ENCODE results near the gene PAPSS1. TPM values are rescaled to one million over a fixed set of nuclear protein-coding genes. Genes with fewer than 3 reads are reported as not detected.

Gene PAPSS1
- total and polyA plus RNA-seq, 2 experiments from 2014 or later = 25.4 to 40.6 TPM

DNA sequence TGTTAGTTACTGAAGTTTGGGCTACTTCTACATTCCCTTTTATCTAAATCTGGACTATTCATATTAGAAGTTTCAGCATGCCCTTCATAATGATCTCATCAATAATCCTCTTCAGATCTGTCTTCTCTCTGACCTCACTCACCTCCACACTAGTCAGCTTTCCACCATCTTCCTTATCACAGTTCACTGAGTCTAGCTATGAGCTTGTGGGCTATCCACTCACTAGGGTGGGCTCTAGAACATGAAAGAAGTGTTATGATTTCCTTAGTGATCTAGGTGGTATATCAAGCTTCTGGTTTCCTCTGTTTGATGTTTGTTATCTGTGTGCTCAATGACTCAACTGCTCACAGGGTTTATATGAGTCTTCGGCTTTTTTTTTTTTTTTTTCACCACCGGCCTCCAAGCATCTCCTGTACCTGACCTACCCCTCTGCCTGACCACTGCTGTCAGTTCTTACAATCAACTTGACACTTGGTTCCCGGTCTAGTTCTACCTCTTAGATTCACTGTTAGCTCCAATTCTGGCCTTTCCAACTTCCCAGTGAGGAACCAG lies 103.1 kb downstream of the PAPSS1 start:
- Histone ChIP-seq H3K27ac (no peak overlapping the region), H3K4me1 (ENCODE audit: low read depth) (no peaks in the 10 kb centered on the region), H3K4me3 (no peak overlapping the region), H3K27me3 (no peaks in the 10 kb centered on the region), H3K9me3 (ENCODE audit: low read depth) (no peaks in the 10 kb centered on the region), H3K36me3 (peaks cover 6% of the 10 kb centered on the region)
- DNase-seq (ENCODE audit: low read depth in 1 of 2, low spot score in 1 of 2) = no peak
- TF ChIP-seq, protein P1, sequence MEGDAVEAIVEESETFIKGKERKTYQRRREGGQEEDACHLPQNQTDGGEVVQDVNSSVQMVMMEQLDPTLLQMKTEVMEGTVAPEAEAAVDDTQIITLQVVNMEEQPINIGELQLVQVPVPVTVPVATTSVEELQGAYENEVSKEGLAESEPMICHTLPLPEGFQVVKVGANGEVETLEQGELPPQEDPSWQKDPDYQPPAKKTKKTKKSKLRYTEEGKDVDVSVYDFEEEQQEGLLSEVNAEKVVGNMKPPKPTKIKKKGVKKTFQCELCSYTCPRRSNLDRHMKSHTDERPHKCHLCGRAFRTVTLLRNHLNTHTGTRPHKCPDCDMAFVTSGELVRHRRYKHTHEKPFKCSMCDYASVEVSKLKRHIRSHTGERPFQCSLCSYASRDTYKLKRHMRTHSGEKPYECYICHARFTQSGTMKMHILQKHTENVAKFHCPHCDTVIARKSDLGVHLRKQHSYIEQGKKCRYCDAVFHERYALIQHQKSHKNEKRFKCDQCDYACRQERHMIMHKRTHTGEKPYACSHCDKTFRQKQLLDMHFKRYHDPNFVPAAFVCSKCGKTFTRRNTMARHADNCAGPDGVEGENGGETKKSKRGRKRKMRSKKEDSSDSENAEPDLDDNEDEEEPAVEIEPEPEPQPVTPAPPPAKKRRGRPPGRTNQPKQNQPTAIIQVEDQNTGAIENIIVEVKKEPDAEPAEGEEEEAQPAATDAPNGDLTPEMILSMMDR (IDR thresholded peaks at IDR 0.05; ENCODE audit: low read depth, low read length) = no peak

DNA sequence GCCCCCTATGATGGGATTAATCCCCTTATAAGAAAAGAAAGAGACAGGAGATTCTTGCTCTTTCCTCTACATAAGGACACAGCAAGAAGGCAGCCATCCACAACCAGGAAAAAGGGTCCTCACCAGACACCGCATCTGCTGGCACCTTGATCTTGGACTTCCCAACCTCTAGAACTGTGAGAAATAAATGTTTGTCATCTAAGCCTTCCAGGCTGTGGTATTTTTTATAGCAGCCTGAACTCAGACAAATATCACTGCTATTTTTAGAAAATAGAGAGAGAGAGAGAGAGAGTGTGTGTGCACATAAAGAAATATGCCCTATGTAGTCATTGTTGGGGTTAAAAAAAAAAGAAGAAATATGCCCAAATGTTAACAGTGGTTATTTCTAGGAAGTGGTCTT lies 104.2 kb downstream of the PAPSS1 start:
- DNase-seq (ENCODE audit: low read depth in 1 of 2, low spot score in 1 of 2) = no peak
- Histone ChIP-seq H3K36me3 (peaks cover 6% of the 10 kb centered on the region), H3K4me1 (ENCODE audit: low read depth) (no peaks in the 10 kb centered on the region), H3K27me3 (no peaks in the 10 kb centered on the region), H3K4me3 (no peak overlapping the region), H3K9me3 (ENCODE audit: low read depth) (no peaks in the 10 kb centered on the region), H3K27ac (no peak overlapping the region)
- TF ChIP-seq, protein P1 (IDR thresholded peaks at IDR 0.05; ENCODE audit: low read depth, low read length) = no peak

DNA sequence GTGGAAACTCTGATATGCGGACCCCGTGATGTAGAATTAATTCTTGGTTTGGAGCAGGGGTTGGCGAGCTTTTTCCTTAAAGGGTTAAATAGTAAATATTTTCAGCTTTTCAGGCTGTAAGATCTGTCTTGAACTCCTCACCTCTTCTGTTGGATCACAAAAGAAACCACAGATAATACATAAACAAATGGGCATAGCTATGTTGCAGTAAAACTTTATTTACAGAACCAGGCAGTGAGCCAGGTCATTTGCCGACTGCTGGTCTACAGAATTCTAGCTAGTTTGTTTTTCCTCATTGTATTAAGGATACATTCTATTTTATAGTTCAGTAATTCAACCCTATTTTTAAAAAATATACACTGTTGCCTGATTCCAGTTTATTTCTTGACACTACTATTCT lies 116.6 kb downstream of the PAPSS1 start:
- H3K27ac ChIP-seq = no peak overlapping the region
- DNase-seq (ENCODE audit: low read depth in 1 of 2, low spot score in 1 of 2) = peak in 1 of 2 donors; percentile 23
- no peaks in the 10 kb centered on the region for H3K4me1 ChIP-seq (ENCODE audit: low read depth)
- H3K36me3 ChIP-seq = no peaks in the 10 kb centered on the region
- H3K27me3 ChIP-seq = no peaks in the 10 kb centered on the region
- TF ChIP-seq, protein P1 (IDR thresholded peaks at IDR 0.05; ENCODE audit: low read depth, low read length) = no peak
- no peak overlapping the region for H3K4me3 ChIP-seq
- no peaks in the 10 kb centered on the region for H3K9me3 ChIP-seq (ENCODE audit: low read depth)

DNA sequence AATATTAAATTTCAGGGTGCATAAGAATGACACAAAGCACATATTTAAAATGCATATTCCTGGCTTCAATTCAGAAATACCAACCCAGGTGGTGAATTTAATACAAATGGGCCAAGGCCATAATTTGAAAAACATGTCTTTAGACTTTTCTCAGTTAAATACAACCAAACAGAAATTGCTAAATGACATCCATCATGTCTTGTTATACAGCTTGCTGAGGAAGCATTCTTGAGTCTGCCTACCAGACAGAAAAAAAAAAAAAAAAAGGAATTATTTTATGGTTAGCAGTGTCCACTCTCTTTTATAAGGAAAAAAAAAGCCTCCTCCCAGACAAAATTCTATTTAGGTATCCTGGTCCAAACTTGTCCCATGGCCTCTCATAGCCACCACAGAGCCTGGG lies 119.1 kb downstream of the PAPSS1 start:
- no peaks in the 10 kb centered on the region for H3K36me3 ChIP-seq
- DNase-seq (ENCODE audit: low read depth in 1 of 2, low spot score in 1 of 2) = no peak
- H3K27ac ChIP-seq = no peak overlapping the region
- H3K4me1 ChIP-seq (ENCODE audit: low read depth) = no peaks in the 10 kb centered on the region
- TF ChIP-seq, protein P1 (IDR thresholded peaks at IDR 0.05; ENCODE audit: low read depth, low read length) = no peak
- no peak overlapping the region for H3K4me3 ChIP-seq
- H3K9me3 ChIP-seq (ENCODE audit: low read depth) = no peaks in the 10 kb centered on the region
- H3K27me3 ChIP-seq = no peaks in the 10 kb centered on the region

GRCh38 chr4:107600436-107600835 lies 119.6 kb downstream of the PAPSS1 start:
- Histone ChIP-seq H3K4me1 (ENCODE audit: low read depth) (no peaks in the 10 kb centered on the region), H3K4me3 (no peak overlapping the region), H3K27me3 (no peaks in the 10 kb centered on the region), H3K36me3 (no peaks in the 10 kb centered on the region), H3K9me3 (ENCODE audit: low read depth) (no peaks in the 10 kb centered on the region), H3K27ac (no peak overlapping the region)
- peak in 1 of 2 donors; percentile 54 for DNase-seq (ENCODE audit: low read depth in 1 of 2, low spot score in 1 of 2)
- TF ChIP-seq, protein P1 (IDR thresholded peaks at IDR 0.05; ENCODE audit: low read depth, low read length) = no peak
